GM21447 (cell line): ENCODE results near the gene ABCA7.
A peak's percentile ranks its signal among the peaks of the same experiment; 100 is the strongest.

ENCODE experiments used
- ATAC-seq: cut with Tn5 transposase; IDR thresholded peaks from one replicate; pipeline ENCODE4 v1.9.1; 2021; ENCODE audit not compliant: unreplicated experiment

The ABCA7 gene

GRCh38 chr19:1039646-1040475 lies at the start of gene ABCA7:
Gene ABCA7, plus strand, starts transcription at chr19:1040107. Its CDS starts 1,255 bp downstream, at chr19:1041362.
- ATAC-seq, result peak; percentile 51

- no peak for ATAC-seq
Observed at GRCh38 chr19:990119-990571, 49.8 kb upstream of the ABCA7 start.

- ATAC-seq, result no peak
Observed at GRCh38 chr19:990746-991145, 49.2 kb upstream of the ABCA7 start.

GRCh38 chr19:991174-991931 lies 48.6 kb upstream of the ABCA7 start:
- no peak for ATAC-seq

GRCh38 chr19:991932-992669 lies 47.8 kb upstream of the ABCA7 start:
- no peak for ATAC-seq

- no peak for ATAC-seq
Observed at GRCh38 chr19:992670-993055, 47.2 kb upstream of the ABCA7 start.

GRCh38 chr19:993361-993830 lies 46.5 kb upstream of the ABCA7 start:
- ATAC-seq, result no peak

- ATAC-seq, result no peak
Observed at GRCh38 chr19:993831-994393, 46.0 kb upstream of the ABCA7 start.

- no peak for ATAC-seq
Observed at GRCh38 chr19:994516-994915, 45.4 kb upstream of the ABCA7 start.

GRCh38 chr19:995051-995827 lies 44.7 kb upstream of the ABCA7 start:
- ATAC-seq, result no peak

GRCh38 chr19:996051-996838 lies 43.7 kb upstream of the ABCA7 start:
- ATAC-seq, result no peak

- ATAC-seq, result no peak
Observed at GRCh38 chr19:998064-998463, 41.8 kb upstream of the ABCA7 start.

- ATAC-seq, result no peak
Observed at GRCh38 chr19:999379-999719, 40.6 kb upstream of the ABCA7 start.

GRCh38 chr19:1000095-1000494 lies 39.8 kb upstream of the ABCA7 start, which contains the start of gene GRIN3B:
Gene GRIN3B, plus strand, starts transcription at chr19:1000419. Its CDS starts 19 bp downstream, at chr19:1000438.
- ATAC-seq, result no peak

- ATAC-seq, result no peak
Observed at GRCh38 chr19:1000591-1001537, 39.0 kb upstream of the ABCA7 start.

GRCh38 chr19:1001538-1002166 lies 38.3 kb upstream of the ABCA7 start:
- ATAC-seq, result no peak

- no peak for ATAC-seq
Observed at GRCh38 chr19:1002600-1002999, 37.3 kb upstream of the ABCA7 start.

GRCh38 chr19:1003283-1003682 lies 36.6 kb upstream of the ABCA7 start:
- no peak for ATAC-seq
